ENCODE measurements around the gene FRMD5. TPM values are rescaled to one million over a fixed set of nuclear protein-coding genes. Genes with fewer than 3 reads are reported as not detected.

The FRMD5 gene
- total RNA-seq, 1 experiment from 2014 or later: 3.9 TPM

GRCh38 chr15:44064706-44065105 lies 130.4 kb downstream of the FRMD5 start:
- Mint-ChIP-seq H3K9me3 (no peaks in the 10 kb centered on the region), H3K36me3 (ENCODE audit: insufficient read depth in 1 of 3, low read depth in 3 of 3) (no peaks in the 10 kb centered on the region), H3K4me1 (peaks cover 2 to 8% of the 10 kb centered on the region in 2 experiments), H3K27ac (no peak overlapping the region), H3K4me3 (no peak overlapping the region), H3K27me3 (ENCODE audit: low read depth) (no peaks in the 10 kb centered on the region)
- Histone ChIP-seq H3K9ac (ENCODE audit: extremely low read depth, insufficient read length, low read length) (no peak overlapping the region), H4K91ac (ENCODE audit: insufficient read length, low read depth, low read length) (no peak overlapping the region), H3K4me2 (ENCODE audit: insufficient read depth, insufficient read length, low read length) (no peak overlapping the region), H3K4me1 (ENCODE audit: insufficient read depth, low read length) (no peaks in the 10 kb centered on the region), H2BK5ac (ENCODE audit: insufficient read length, low read length) (no peak overlapping the region), H3T11ph (ENCODE audit: low read length) (no peak overlapping the region), H3K79me2 (ENCODE audit: insufficient read depth, low read length) (no peaks in the 10 kb centered on the region), H3K4ac (ENCODE audit: low read depth, low read length) (no peak overlapping the region), H4K5ac (ENCODE audit: insufficient read length, low read depth, low read length) (no peak overlapping the region), H2BK15ac (ENCODE audit: low read depth, low read length) (no peak overlapping the region), H2BK12ac (ENCODE audit: insufficient read length, low read depth, low read length) (no peak overlapping the region), H3K18ac (ENCODE audit: insufficient read length, low read depth, low read length) (no peak overlapping the region), H3K27me3 (ENCODE audit: insufficient read depth, low read length) (no peaks in the 10 kb centered on the region), H3K9me3 (ENCODE audit: control insufficient read depth, low read depth, low read length) (no peaks in the 10 kb centered on the region), H2BK120ac (ENCODE audit: low read depth, low read length, poor library complexity, severe bottlenecking) (no peak overlapping the region), H2AK5ac (ENCODE audit: insufficient read length, low read length) (no peak overlapping the region), H2BK20ac (ENCODE audit: low read depth, low read length, poor library complexity, severe bottlenecking) (no peak overlapping the region), H3K79me1 (ENCODE audit: insufficient read depth, low read depth, low read length, poor library complexity, severe bottlenecking) (no peaks in the 10 kb centered on the region), H3K27ac (ENCODE audit: insufficient read length, low read depth, low read length) (no peak overlapping the region), H4K20me1 (ENCODE audit: control insufficient read depth, insufficient read depth, insufficient read length) (no peaks in the 10 kb centered on the region), H3K14ac (ENCODE audit: insufficient read depth, low read length) (no peak overlapping the region), H3K23me2 (ENCODE audit: insufficient read length, low read depth, low read length, poor library complexity, severe bottlenecking) (no peaks in the 10 kb centered on the region), H2AFZ (ENCODE audit: low read length) (no peak overlapping the region), H3K23ac (ENCODE audit: insufficient read length, low read depth, low read length) (no peak overlapping the region), H4K8ac (replicated peaks; ENCODE audit: insufficient read length, low read depth, low read length) (no peak overlapping the region), H3K56ac (ENCODE audit: insufficient read length, low read depth, low read length) (no peak overlapping the region)
- no peak for DNase-seq
- TF ChIP-seq, protein P1, sequence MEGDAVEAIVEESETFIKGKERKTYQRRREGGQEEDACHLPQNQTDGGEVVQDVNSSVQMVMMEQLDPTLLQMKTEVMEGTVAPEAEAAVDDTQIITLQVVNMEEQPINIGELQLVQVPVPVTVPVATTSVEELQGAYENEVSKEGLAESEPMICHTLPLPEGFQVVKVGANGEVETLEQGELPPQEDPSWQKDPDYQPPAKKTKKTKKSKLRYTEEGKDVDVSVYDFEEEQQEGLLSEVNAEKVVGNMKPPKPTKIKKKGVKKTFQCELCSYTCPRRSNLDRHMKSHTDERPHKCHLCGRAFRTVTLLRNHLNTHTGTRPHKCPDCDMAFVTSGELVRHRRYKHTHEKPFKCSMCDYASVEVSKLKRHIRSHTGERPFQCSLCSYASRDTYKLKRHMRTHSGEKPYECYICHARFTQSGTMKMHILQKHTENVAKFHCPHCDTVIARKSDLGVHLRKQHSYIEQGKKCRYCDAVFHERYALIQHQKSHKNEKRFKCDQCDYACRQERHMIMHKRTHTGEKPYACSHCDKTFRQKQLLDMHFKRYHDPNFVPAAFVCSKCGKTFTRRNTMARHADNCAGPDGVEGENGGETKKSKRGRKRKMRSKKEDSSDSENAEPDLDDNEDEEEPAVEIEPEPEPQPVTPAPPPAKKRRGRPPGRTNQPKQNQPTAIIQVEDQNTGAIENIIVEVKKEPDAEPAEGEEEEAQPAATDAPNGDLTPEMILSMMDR (conservative IDR thresholded peaks at IDR 0.05): no peak
- no CpG with 5 or more reads among the region's 1 CpG for WGBS (ENCODE audit: extremely low coverage, insufficient read length, low lambda C conversion rate)
